Stomach smooth muscle (tissue), 2 donors: Measurements from ENCODE around the gene CCNJL.

ENCODE experiments used
- H3K27ac ChIP-seq: one replicate; pipeline ENCODE4 v1.7.0; 2013; ENCODE audit warnings: mild to moderate bottlenecking, low read length, inconsistent platforms
- H3K27me3 ChIP-seq, 2 donors: one replicate each; pipeline ENCODE4 v1.7.0; 2013; ENCODE audit warnings: low read length in 2 of 2; ENCODE audit not compliant: insufficient read depth in 2 of 2, control insufficient read depth in 1 of 2
- H3K36me3 ChIP-seq, 2 donors: one replicate each; pipeline ENCODE4 v1.7.0; 2013; ENCODE audit warnings: low read length in 2 of 2; ENCODE audit not compliant: control insufficient read depth in 2 of 2, insufficient read depth in 2 of 2
- H3K4me1 ChIP-seq: one replicate; pipeline ENCODE4 v1.7.0; 2013; ENCODE audit warnings: low read length; ENCODE audit not compliant: control insufficient read depth, insufficient read depth
- H3K4me3 ChIP-seq, 2 donors: one replicate each; pipeline ENCODE4 v1.7.0; 2013; ENCODE audit warnings: low read length in 2 of 2
- H3K9ac ChIP-seq, 2 donors: one replicate each; pipeline ENCODE4 v1.7.0; 2013; ENCODE audit warnings: low read length in 2 of 2, mild to moderate bottlenecking in 1 of 2
- H3K9me3 ChIP-seq, 2 donors: one replicate each; pipeline ENCODE4 v1.7.0; 2013; ENCODE audit warnings: low read length in 2 of 2; ENCODE audit not compliant: control insufficient read depth in 2 of 2
- donor health status: healthy.
- donor health status: Pancreatic carcinoma.

The CCNJL gene

DNA sequence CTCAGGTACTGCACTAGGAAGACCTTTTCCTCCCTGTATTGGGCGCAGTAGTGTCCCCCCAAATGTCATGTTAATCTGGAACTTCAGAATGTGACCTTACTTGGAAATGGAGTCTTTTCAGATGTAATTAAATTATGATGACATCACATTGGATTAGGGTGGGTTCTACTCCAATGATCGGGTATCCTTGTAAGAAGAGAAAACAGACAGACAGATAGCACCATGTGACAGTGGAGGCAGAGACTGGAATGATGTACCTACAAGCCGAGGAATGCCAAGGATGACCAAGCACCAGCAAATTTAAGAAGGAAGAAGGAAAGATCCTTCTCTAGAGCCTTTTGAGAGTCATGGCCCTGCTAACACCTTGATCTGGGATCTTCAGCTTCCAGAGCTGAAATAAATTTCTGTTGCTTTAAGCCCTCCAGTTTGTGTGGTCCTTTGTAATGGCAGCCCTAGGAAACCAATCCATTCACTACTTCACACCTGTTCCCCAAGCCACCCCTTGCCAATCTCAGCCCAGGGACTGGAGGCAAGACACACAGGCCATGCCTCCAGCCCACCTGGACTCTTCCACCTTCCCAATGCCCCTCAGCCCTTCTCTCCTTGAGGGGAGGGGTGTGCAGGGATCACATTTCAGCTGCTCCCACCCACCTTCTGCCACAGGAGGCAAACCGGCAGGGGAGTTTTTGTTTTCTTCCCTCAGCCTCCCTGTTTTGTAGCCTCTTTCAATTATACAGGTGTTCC lies 1.6 kb downstream of the CCNJL start:
- no peak overlapping the region for H3K4me3 ChIP-seq
- no peak overlapping the region for H3K27ac ChIP-seq
- peaks cover 14% of the 10 kb centered on the region for H3K4me1 ChIP-seq
- H3K9ac ChIP-seq: no peak overlapping the region
- H3K9me3 ChIP-seq: no peaks in the 10 kb centered on the region
- H3K27me3 ChIP-seq: peaks cover 13 to 20% of the 10 kb centered on the region in 2 donors
- no peaks in the 10 kb centered on the region for H3K36me3 ChIP-seq

DNA sequence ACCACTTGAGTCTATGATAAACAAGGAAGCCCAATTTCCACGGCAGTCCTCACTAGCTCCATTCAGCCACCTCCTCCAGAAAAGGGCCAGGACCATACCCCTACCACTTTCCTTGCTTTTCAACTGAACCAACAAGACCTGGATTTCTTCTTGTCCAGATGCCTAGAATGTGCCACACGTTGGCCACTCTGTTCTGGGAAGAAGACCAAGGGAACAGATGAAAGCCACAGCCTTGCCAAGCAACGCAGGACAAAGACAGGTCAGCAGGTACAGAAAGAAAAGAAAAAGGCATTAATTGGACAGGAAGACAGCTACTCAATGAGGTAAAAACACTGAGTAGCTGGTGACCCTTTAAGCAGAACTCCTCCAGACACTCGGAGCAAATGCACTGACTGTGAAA lies 2.2 kb downstream of the CCNJL start:
- Histone ChIP-seq H3K4me3 (no peak overlapping the region), H3K27me3 (peaks cover 13 to 20% of the 10 kb centered on the region in 2 donors), H3K36me3 (no peaks in the 10 kb centered on the region), H3K9ac (no peak overlapping the region), H3K27ac (no peak overlapping the region), H3K9me3 (no peaks in the 10 kb centered on the region), H3K4me1 (peaks cover 14% of the 10 kb centered on the region)

DNA sequence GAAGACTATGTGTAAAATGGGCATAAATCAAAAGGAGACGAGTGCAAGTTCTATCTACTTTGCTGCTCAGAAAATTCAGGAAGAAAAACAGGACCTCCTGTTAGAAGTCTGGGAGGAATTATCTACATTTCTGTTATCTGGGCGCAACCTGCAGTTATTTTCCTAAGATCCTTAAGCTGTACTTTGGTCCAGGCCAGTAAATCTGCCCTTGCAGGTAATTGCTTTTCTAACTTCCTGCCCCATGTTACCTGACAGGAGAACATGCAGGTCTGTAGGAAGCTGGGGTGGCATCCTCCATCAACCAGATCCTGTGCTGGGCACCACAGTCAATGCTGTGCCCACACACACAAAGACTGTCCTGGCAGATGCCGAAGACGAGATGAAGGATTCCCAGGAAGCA lies 5.7 kb downstream of the CCNJL start:
- Histone ChIP-seq H3K9ac (no peak overlapping the region), H3K27me3 (peaks cover 5 to 8% of the 10 kb centered on the region in 2 donors), H3K4me3 (no peak overlapping the region), H3K27ac (no peak overlapping the region), H3K36me3 (no peaks in the 10 kb centered on the region), H3K4me1 (peaks cover 2% of the 10 kb centered on the region), H3K9me3 (no peaks in the 10 kb centered on the region)

DNA sequence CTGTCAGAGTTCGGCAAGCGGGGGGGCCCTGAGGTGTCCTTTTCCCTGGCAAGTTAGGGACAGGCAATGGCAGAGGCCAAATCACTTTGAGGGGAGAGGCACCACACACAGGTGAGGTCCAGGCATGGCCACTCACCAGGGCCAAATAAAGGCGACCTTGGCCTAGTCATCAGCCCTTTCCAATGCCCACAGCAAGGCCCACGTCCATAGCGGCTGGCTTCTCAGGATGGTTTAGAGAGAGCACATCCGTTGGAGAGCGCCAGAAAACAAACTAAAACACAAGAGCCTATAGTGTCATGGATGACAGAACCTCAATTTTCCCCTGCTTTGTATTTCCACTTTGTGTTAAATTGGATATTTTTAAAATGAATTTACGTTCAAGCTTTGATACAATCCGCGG lies 7.0 kb downstream of the CCNJL start:
- H3K9me3 ChIP-seq: no peaks in the 10 kb centered on the region
- H3K27ac ChIP-seq: no peak overlapping the region
- H3K4me3 ChIP-seq: no peak overlapping the region
- H3K27me3 ChIP-seq: peaks cover 0 to 4% of the 10 kb centered on the region in 2 donors
- no peaks in the 10 kb centered on the region for H3K4me1 ChIP-seq
- H3K36me3 ChIP-seq: no peaks in the 10 kb centered on the region
- no peak overlapping the region for H3K9ac ChIP-seq

DNA sequence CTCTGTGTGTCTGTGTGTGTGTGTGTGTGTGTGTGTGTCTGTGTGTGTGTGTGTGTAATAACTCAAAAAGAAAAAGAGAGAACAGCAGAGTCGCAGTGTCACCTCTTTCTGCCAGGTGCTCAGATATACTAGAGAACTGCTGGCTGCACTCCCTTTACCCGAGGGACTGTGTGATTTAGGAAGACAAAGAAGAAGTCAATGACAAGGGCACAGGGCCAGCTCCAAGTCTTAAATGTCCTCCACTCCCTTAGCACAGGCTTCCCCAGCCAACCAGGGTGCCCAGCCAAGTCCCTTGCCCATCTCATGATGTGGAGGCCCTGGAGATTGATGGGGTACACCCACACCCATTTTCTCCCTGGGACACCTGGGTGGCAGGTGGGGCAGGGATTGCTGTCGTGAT lies 8.7 kb downstream of the CCNJL start:
- H3K27me3 ChIP-seq: peaks cover 0 to 2% of the 10 kb centered on the region in 2 donors

DNA sequence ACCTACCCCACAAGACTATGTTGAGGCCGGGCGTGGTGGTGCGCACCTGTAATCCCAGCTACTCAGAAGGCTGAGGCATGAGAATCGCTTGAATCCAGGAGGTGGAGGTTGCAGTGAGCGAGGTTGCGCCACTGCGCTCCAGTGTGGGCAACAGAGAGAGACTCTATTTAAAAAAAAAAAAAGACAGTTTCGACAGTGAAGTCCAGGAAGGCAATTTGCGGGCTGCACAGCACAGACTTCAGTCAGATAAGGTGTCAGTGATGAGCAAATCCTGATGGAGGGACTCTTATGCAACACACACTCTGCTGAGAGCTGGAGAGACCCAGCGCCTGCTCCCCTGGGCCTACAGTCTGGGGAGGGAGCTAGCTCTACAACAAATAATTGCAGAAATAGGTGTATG lies 14.2 kb downstream of the CCNJL start:
- no peaks in the 10 kb centered on the region for H3K36me3 ChIP-seq
- no peak overlapping the region for H3K9ac ChIP-seq
- no peak overlapping the region for H3K4me3 ChIP-seq
- H3K9me3 ChIP-seq: no peaks in the 10 kb centered on the region
- no peak overlapping the region for H3K27ac ChIP-seq
- no peaks in the 10 kb centered on the region for H3K27me3 ChIP-seq
- no peaks in the 10 kb centered on the region for H3K4me1 ChIP-seq

More for the DNA sequence above, 8.7 kb downstream of the CCNJL start:
- Histone ChIP-seq H3K4me3 (no peak overlapping the region), H3K4me1 (no peaks in the 10 kb centered on the region), H3K36me3 (no peaks in the 10 kb centered on the region), H3K9ac (no peak overlapping the region), H3K9me3 (no peaks in the 10 kb centered on the region), H3K27ac (no peak overlapping the region)

DNA sequence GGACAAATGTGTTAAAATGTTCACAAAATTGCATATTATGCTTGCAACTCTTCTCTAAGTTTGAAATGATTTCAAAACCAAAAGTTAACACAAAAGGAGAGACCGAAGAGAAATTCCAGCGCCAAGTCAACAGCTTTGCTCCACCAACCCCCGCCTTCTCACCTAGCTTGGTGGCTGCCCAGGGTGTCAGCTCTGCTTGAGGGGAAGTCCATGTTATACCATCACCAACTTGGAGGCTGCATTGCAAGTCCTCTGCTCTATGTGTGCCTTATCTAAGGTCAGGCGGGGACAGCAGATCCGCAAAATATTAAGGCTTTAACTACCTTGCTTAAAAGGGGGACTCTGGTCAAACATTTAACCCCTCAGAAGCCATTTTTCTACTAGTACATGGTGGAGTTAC lies 14.6 kb downstream of the CCNJL start:
- H3K4me1 ChIP-seq: no peaks in the 10 kb centered on the region
- no peak overlapping the region for H3K4me3 ChIP-seq
- no peaks in the 10 kb centered on the region for H3K9me3 ChIP-seq
- H3K9ac ChIP-seq: no peak overlapping the region
- no peak overlapping the region for H3K27ac ChIP-seq
- no peaks in the 10 kb centered on the region for H3K27me3 ChIP-seq
- H3K36me3 ChIP-seq: no peaks in the 10 kb centered on the region

DNA sequence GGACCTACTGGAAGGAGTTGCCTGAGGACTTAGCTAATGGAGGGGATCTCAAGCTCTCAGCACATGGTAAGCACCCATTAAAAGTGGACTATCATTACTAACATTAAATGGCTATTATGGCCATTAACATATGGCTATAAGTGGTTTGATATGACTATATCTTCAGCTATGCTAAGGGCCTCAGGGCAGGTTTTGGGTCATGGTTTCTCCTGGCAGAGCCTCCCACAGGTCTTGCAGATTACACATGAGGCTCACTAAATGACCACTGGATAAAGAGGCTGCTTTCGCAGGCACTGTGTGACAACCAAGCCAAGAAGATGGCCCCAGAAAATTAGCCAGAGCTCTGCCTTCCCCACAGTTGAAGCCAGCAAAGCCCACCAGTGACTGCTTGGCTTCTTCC lies 15.4 kb downstream of the CCNJL start:
- H3K36me3 ChIP-seq: no peaks in the 10 kb centered on the region
- no peaks in the 10 kb centered on the region for H3K4me1 ChIP-seq
- no peaks in the 10 kb centered on the region for H3K27me3 ChIP-seq
- no peak overlapping the region for H3K9ac ChIP-seq
- no peaks in the 10 kb centered on the region for H3K9me3 ChIP-seq
- H3K27ac ChIP-seq: no peak overlapping the region
- H3K4me3 ChIP-seq: no peak overlapping the region

DNA sequence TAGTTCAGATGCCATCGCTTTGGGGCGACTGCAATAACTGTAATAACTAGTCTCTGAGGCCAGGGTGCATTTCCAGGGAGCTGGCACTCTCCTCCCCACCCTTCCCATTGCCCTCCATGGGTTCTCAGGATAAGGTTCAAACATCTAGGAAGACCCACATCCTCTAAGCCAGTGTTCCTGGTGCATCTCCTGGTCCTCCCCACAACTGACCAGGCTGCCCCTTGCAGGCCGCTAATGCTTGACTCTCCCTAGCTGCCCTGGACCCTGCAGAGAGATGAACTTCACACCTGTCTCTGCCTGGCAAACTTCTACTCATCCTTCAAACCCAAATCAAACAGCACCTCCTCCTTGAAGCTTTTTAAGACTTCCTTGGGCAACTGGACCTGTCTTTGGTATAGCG lies 15.9 kb downstream of the CCNJL start:
- H3K27ac ChIP-seq: no peak overlapping the region
- no peaks in the 10 kb centered on the region for H3K4me1 ChIP-seq
- H3K9ac ChIP-seq: no peak overlapping the region

DNA sequence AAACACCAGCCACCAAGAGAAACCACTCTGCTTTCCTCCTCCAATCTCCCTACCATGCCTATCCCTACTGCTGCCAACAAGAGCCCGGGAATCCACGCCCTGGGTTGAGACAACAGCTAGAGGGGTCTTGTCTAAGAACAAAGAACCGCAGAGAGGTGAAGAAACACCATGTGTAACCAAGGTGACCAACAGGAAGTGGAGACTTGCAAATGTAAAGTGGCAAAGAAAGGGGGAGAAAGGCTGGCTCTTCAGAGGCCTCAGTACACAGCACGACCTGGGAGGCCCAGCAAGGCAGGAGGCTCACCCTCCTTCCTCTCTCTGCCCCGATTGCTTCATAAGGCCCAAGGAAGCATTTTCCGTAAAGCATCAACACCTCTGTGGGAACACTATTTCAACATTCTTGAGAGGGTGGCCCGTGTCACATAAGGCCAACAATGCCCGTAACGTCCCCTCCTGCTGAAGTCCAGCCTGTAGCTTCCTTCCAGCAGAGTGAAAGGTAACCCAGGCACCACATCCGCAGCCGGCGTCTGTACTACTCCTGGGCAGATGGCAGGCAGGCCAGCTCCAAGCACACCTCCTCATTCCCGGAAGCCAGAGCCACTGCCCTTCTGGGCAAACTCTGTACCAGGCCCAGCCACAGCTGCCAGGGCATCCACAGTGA lies 18.3 kb downstream of the CCNJL start:
- H3K27ac ChIP-seq: no peak overlapping the region
- no peaks in the 10 kb centered on the region for H3K27me3 ChIP-seq
- H3K36me3 ChIP-seq: no peaks in the 10 kb centered on the region
- no peak overlapping the region for H3K4me3 ChIP-seq
- H3K4me1 ChIP-seq: no peaks in the 10 kb centered on the region
- no peaks in the 10 kb centered on the region for H3K9me3 ChIP-seq
- H3K9ac ChIP-seq: no peak overlapping the region

More for the DNA sequence above, 15.9 kb downstream of the CCNJL start:
- H3K4me3 ChIP-seq: no peak overlapping the region
- no peaks in the 10 kb centered on the region for H3K9me3 ChIP-seq
- H3K27me3 ChIP-seq: no peaks in the 10 kb centered on the region
- no peaks in the 10 kb centered on the region for H3K36me3 ChIP-seq

DNA sequence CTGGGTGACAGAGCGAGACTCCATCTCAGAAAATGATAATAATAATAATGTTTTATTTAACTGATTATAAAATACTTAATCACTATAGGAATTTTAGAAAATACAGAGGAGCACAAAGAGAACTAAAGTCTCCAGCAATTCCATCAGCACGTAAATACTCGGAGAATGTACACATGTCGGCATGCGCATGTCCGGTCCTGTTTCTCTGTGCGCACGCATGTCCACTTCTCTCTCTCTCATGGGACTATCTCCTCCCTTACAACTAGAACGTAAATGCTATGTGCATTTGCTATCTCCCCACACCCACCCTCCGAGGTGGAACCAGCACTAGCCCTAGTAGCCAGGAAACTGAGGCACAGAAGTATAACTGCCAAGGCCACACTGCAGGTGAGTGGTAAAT lies 19.0 kb downstream of the CCNJL start:
- H3K4me1 ChIP-seq: no peaks in the 10 kb centered on the region

More for the DNA sequence above, 19.0 kb downstream of the CCNJL start:
- no peak overlapping the region for H3K27ac ChIP-seq
- H3K9ac ChIP-seq: no peak overlapping the region
- no peak overlapping the region for H3K4me3 ChIP-seq
- no peaks in the 10 kb centered on the region for H3K27me3 ChIP-seq
- no peaks in the 10 kb centered on the region for H3K36me3 ChIP-seq
- no peaks in the 10 kb centered on the region for H3K9me3 ChIP-seq
